K562 (cell line): ENCODE measurements around the gene CSNK1A1L.

ENCODE experiments used
- GABPB1 ChIP-seq: sonication (generic); formaldehyde crosslinking; IDR thresholded peaks from 2 replicates; pipeline ENCODE4 v1.8.0; 2022; ENCODE audit warnings: mild to moderate bottlenecking, missing genetic modification reagents
- POLR2AphosphoS5 ChIP-seq: IDR thresholded peaks from 2 replicates; pipeline ENCODE4 v1.6.1; 2011; ENCODE audit warnings: mild to moderate bottlenecking, low read depth, low read length, moderate library complexity; ENCODE audit not compliant: control insufficient read depth, insufficient read depth
- ZNF143 ChIP-seq: sonication (generic); formaldehyde crosslinking; IDR thresholded peaks from 2 replicates; pipeline ENCODE4 v1.9.0; 2022; ENCODE audit warnings: mild to moderate bottlenecking, missing genetic modification reagents

GRCh38 chr13:37091835-37092234 is 13.6 kb downstream of the CSNK1A1L start:
- TF ChIP-seq ZNF143 (no peak), POLR2AphosphoS5 (no peak), GABPB1 (CRISPR knock-in tag) (no peak)
